OCI-M2 (cell line): ENCODE measurements around the gene KCNA4.
"Not testable (repeated sequence)": the region's sequence is repeated elsewhere in the genome, so short reads cannot be mapped to it uniquely, and the experiment has no call there.

Experiments
- DNase-seq: peaks from one replicate; lab custom pipeline; 2025; ENCODE audit not compliant: unreplicated experiment; lab: John Stamatoyannopoulos, UW

Gene KCNA4

GRCh38 chr11:30000986-30001750, 15.7 kb downstream of the KCNA4 start:
- DNase-seq: no peak

DNA sequence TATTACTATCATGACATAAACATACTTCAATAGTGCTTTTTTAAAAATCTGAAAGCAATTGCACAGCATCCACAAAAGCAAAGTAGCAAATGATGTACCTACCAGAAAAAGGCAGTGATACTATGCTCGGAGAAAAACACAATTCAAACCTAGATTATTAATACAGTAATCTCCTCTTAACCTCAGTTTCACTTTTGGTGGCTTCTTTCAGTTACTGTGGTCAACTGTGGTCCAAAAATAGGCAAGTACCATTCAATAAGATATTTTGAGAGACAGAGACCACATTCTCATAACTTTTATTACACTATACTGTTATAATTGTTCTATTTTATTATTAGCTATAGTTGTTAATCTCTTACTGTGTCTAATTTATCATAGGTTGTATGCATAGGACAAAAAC, 20.8 kb downstream of the KCNA4 start:
- no peak for DNase-seq

- no peak for DNase-seq
These were observed 27.5 kb downstream of the KCNA4 start for GRCh38 chr11:29989174-29989970.

DNA sequence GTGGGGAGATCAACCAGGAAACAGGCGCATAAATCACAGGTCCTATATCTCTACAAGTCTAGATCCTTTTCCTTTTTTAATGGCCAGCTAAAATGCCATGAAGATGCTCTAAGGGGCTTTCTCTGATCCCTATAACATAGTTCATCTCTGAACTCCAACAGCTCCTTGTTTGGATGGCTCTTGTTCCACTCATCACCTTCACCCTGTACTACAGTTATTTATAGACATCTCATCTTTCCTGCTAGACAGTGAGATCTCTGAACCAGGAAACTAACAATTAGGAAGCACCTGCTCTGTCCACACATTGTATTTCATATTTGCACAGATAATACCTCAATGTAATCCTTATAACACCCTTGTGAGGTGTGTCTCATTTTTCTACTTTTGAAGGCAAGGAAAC, 31.6 kb downstream of the KCNA4 start:
- no peak for DNase-seq

DNA sequence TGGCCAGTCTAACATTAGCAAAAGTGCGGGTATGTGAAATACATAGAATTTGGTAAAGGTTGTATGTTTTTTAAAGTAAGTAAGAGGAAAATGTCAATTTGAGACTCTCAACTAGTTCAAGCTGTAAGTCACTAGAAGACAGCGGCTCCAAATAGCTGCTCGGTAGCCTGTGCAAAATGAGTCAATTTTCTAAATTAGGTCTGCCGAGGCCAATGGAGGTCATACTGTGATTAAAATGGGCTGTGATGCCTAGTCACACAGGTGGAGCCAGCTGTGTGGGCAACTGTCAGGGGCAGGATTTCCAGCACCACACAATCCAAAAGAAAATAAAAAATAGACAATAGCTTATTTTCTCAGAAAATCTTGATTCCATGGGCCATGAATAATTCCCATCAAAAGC, 32.3 kb downstream of the KCNA4 start:
- DNase-seq: no peak

- DNase-seq: no peak
These were observed 38.3 kb downstream of the KCNA4 start for GRCh38 chr11:29978549-29978948.

- DNase-seq: not testable (repeated sequence)
These were observed 41.2 kb downstream of the KCNA4 start for GRCh38 chr11:29975580-29975979.

DNA sequence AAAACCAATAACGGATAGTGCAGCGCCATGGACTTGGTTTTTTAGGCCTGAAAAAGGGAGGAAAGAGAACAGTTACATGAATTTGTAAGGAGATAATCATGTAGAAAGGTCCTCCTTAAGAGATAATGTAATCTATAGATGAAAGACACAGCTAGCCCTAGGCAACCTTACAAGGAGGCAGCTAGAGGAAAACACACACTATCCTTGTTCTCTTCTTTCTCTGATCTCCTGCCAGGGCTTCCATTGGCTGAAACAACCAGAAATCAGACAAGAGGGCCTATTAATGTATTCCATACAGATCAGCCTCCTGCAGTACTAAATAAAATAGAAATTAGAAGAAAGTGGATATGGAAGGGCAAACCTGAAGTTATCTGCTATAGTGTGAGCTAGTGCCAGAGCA, 53.0 kb downstream of the KCNA4 start:
- no peak for DNase-seq

DNA sequence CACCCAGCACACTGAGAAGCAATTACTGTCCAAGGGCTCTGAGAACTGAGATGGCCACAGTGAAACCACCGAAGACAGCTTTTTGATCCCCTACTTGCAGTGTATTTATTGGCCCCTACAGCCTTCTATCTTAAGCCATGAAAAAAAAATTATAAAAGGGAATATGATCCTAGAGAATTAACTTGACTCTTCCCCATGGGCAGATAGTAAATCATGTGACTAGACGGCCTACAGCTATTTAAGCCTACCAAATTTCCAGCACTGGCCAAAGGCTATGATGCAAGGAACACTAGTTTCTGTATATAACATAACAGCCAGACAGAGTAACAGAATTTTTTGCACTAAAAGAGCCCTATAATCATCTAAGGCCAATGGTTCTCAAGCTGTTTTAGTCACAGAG, 53.8 kb downstream of the KCNA4 start:
- DNase-seq: no peak

DNA sequence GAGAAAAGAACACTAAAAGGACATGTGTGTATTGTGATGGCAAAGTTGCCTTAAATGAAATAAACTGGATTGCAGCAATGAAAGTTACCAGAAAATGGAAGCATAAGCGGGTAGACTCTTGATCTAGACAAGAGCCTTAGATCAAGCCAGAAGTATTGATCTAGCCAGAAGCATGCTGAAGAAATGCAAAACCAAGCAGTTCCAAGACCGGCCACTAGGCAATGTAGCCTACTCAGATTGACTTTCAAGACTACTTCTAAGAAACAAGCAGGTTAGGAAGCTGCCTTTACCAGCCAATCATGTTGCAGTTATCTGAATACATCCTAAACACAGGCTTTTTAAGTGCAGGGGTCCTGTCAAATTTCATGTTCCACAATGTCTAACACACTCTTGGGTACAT, 54.6 kb downstream of the KCNA4 start:
- no peak for DNase-seq
